ENCODE results near the gene AP4B1.
"Not testable (repeated sequence)": the region's sequence is repeated elsewhere in the genome, so short reads cannot be mapped to it uniquely, and the experiment has no call there.

AP4B1 gene

GRCh38 chr1:113904674-113905434 lies at the start of gene AP4B1, which contains the start of gene DCLRE1B:
Gene AP4B1, minus strand, starts transcription at chr1:113904799. Its CDS starts 82 bp downstream, at chr1:113904717.
Gene DCLRE1B, plus strand, starts transcription at chr1:113905326. Its CDS starts 261 bp downstream, at chr1:113905587.
- peak; percentile 100 for DNase-seq

- DNase-seq, result no peak
Measured at GRCh38 chr1:113951719-113952118, 47.1 kb upstream of the AP4B1 start.

GRCh38 chr1:113950908-113951307 lies 46.3 kb upstream of the AP4B1 start:
- no peak for DNase-seq

- DNase-seq, result peak; percentile 2
Measured at GRCh38 chr1:113949007-113949406, 44.4 kb upstream of the AP4B1 start.

GRCh38 chr1:113948151-113948550 lies 43.6 kb upstream of the AP4B1 start:
- not testable (repeated sequence) for DNase-seq

- no peak for DNase-seq
Measured at GRCh38 chr1:113947388-113948107, 42.9 kb upstream of the AP4B1 start.

GRCh38 chr1:113946678-113947387 lies 42.2 kb upstream of the AP4B1 start:
- no peak for DNase-seq

GRCh38 chr1:113946112-113946511 lies 41.5 kb upstream of the AP4B1 start:
- no peak for DNase-seq

GRCh38 chr1:113945329-113945728 lies 40.7 kb upstream of the AP4B1 start:
- no peak for DNase-seq

- DNase-seq, result no peak
Measured at GRCh38 chr1:113943028-113943811, 38.6 kb upstream of the AP4B1 start.

- no peak for DNase-seq
Measured at GRCh38 chr1:113942527-113942926, 37.9 kb upstream of the AP4B1 start.

- DNase-seq, result no peak
Measured at GRCh38 chr1:113941245-113941559, 36.6 kb upstream of the AP4B1 start.

GRCh38 chr1:113940365-113941244 lies 36.0 kb upstream of the AP4B1 start:
- DNase-seq, result no peak

GRCh38 chr1:113938192-113938591 lies 33.6 kb upstream of the AP4B1 start:
- DNase-seq, result no peak

GRCh38 chr1:113937146-113937545 lies 32.5 kb upstream of the AP4B1 start:
- DNase-seq, result no peak

- DNase-seq, result no peak
Measured at GRCh38 chr1:113935970-113936369, 31.4 kb upstream of the AP4B1 start.

- no peak for DNase-seq
Measured at GRCh38 chr1:113935176-113935575, 30.6 kb upstream of the AP4B1 start.

- no peak for DNase-seq
Measured at GRCh38 chr1:113934511-113935055, 30.0 kb upstream of the AP4B1 start.

GRCh38 chr1:113934006-113934405 lies 29.4 kb upstream of the AP4B1 start:
- DNase-seq, result no peak

- DNase-seq, result no peak
Measured at GRCh38 chr1:113931451-113931851, 26.9 kb upstream of the AP4B1 start.

- DNase-seq, result no peak
Measured at GRCh38 chr1:113930499-113931161, 26.0 kb upstream of the AP4B1 start.

Measured in NCI-H446 treated with DMSO at 0.1 percent for 48 hours (cell line).